SU-DHL-6 (cell line): ENCODE results near the gene KLHL24.

Source experiments
- CTCF ChIP-seq: fragments of 200-600 bp; sonication (generic); IDR thresholded peaks from one replicate; pipeline ENCODE4 v1.5.1; 2017; ENCODE audit warnings: antibody characterized with exemption, mild to moderate bottlenecking, low read length, moderate library complexity; ENCODE audit not compliant: insufficient read depth, poor library complexity, severe bottlenecking
- EZH2phosphoT487 ChIP-seq: fragments of 200-600 bp; sonication (generic), shearing (Covaris generic); conservative IDR thresholded peaks from 2 replicates; pipeline ENCODE4 v1.6.1; 2018; ENCODE audit warnings: mild to moderate bottlenecking, antibody characterized with exemption, low read length, moderate library complexity, mixed read lengths

GRCh38 chr3:183680061-183680460 lies 44.6 kb downstream of the KLHL24 start:
- TF ChIP-seq CTCF (no peak), EZH2phosphoT487 (no peak)
